GM19467 (cell line): Measurements from ENCODE around the gene FSTL5.
"Not testable (repeated sequence)": the region's sequence is repeated elsewhere in the genome, so short reads cannot be mapped to it uniquely, and the experiment has no call there.

Experiments
- ATAC-seq: cut with Tn5 transposase; IDR thresholded peaks from one replicate; pipeline ENCODE4 v1.9.1; 2021; ENCODE audit warnings: mild to moderate bottlenecking, moderate library complexity; ENCODE audit not compliant: unreplicated experiment

The FSTL5 gene

GRCh38 chr4:162163892-162164759 is at the start of gene FSTL5:
Gene FSTL5 (minus strand): TSS chr4:162164000. CDS start chr4:162111396, 52,604 bp downstream.
- ATAC-seq, result peak; percentile 89

GRCh38 chr4:162209706-162210105 is 45.9 kb upstream of the FSTL5 start:
- no peak for ATAC-seq

- not testable (repeated sequence) for ATAC-seq
Observed at GRCh38 chr4:162203478-162203877, 39.7 kb upstream of the FSTL5 start.

GRCh38 chr4:162201673-162202072 is 37.9 kb upstream of the FSTL5 start:
- no peak for ATAC-seq

- ATAC-seq, result no peak
Observed at GRCh38 chr4:162170509-162170908, 6.7 kb upstream of the FSTL5 start.

- no peak for ATAC-seq
Observed at GRCh38 chr4:162164906-162165510, 1.2 kb upstream of the FSTL5 start.

GRCh38 chr4:162162672-162163071 is 1.1 kb downstream of the FSTL5 start:
- no peak for ATAC-seq

GRCh38 chr4:162157241-162157640 is 6.6 kb downstream of the FSTL5 start:
- ATAC-seq, result no peak

- ATAC-seq, result no peak
Observed at GRCh38 chr4:162154862-162155540, 8.8 kb downstream of the FSTL5 start.

- ATAC-seq, result no peak
Observed at GRCh38 chr4:162151850-162152249, 11.9 kb downstream of the FSTL5 start.

GRCh38 chr4:162151386-162151785 is 12.4 kb downstream of the FSTL5 start:
- no peak for ATAC-seq

GRCh38 chr4:162149644-162150043 is 14.2 kb downstream of the FSTL5 start:
- ATAC-seq, result no peak

- no peak for ATAC-seq
Observed at GRCh38 chr4:162140051-162140683, 23.6 kb downstream of the FSTL5 start.

- ATAC-seq, result no peak
Observed at GRCh38 chr4:162139412-162139811, 24.4 kb downstream of the FSTL5 start.

- ATAC-seq, result no peak
Observed at GRCh38 chr4:162131256-162131655, 32.5 kb downstream of the FSTL5 start.

GRCh38 chr4:162126729-162127128 is 37.1 kb downstream of the FSTL5 start:
- no peak for ATAC-seq

GRCh38 chr4:162117051-162117450 is 46.7 kb downstream of the FSTL5 start:
- no peak for ATAC-seq

GRCh38 chr4:162116095-162116779 is 47.6 kb downstream of the FSTL5 start:
- no peak for ATAC-seq

- no peak for ATAC-seq
Observed at GRCh38 chr4:162115333-162115732, 48.5 kb downstream of the FSTL5 start.

GRCh38 chr4:162111078-162111477 is 52.7 kb downstream of the FSTL5 start:
- ATAC-seq, result no peak
